GM21737 (cell line): ENCODE measurements around the gene CCDC92.

Experiments used
- ATAC-seq: cut with Tn5 transposase; IDR thresholded peaks from one replicate; pipeline ENCODE4 v1.9.1; 2021; ENCODE audit warnings: mild to moderate bottlenecking, moderate library complexity; ENCODE audit not compliant: unreplicated experiment

CCDC92 gene

DNA sequence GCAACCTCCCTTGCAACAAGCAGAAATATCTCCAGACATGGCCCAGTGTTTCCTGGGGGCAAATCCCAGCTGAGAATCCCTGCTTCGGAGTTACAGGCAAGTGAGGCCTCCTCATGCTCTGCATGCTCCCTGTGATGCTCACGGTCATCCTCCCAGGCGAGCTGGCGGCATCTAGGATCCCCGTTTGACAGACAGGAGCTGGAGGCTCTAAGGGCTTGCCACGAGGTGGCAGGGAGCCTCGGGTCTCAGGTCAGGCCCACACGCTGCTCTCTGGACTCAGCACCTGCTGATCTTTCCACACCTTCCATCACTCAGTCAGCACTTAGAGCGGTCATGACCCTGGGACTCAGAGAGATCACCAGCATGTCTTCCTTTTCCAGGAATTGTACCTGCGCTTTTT, 79.8 kb downstream of the CCDC92 start:
- ATAC-seq: no peak

DNA sequence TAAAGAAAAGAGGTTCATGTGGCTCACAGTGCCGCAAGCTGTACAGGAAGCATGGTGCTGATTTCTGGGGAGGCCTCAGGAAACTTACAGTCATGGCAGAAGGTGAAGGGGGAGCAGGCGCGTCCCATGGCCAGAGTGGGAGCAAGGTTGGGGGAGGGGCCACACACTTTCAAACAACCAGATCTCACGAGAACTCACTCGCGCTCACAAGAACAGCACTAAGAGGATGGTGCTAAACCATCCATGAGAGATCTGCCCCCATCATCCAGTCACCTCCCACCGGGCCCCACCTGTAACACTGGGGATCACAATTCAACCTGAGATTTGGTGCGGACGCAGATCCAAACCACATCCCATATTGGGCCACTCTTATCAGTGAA, 80.5 kb downstream of the CCDC92 start:
- ATAC-seq: no peak

DNA sequence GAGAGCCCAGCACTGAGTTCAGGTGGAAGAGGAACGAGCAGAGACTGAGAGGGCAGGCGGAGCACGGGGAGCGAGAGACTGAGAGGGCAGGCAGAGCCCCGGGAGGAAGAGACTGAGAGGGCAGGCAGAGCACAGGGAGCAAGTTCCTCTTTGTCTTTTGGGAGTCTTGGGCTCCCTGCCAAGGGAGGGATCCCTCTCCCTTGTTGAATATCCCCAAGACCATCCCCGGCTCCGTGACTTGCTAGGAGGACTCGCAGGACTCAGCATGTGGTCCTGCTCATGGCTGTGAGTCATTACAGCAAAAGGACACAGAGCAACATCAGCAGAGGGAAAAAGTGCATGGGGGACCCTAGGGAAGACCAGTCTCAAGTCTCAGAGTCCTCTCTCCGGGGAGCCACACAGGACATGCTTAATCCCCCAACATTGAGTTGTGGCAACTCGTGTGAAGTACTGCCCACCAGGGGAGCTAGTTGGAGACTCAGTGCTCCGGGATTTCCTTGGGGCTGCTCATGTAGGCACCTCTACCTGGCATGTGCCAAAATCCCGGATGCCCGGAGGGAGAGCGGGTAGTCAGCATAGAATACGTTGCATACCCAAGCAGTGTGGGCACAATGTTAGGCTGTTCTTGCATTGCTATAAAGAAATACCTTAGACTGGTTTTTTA, 81.0 kb downstream of the CCDC92 start:
- no peak for ATAC-seq

DNA sequence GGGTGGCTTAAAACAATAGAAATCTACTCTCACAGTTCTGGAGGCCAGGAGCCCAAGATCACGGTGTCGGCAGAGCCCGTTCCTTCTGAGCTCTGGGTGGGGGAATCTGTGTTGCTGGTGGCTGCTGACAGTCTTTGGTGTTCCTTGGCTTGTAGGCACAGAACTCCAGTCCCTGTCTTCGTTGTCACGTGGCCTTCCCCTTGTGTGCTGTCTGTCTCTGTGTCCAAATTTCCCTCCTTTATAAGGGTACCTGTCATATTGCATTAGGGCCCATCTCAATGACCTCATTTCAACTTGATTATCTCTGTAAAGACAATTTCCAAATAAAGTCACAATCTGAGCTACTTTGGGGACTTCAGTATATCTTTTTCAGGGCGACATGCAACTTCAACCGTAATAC, 81.6 kb downstream of the CCDC92 start:
- no peak for ATAC-seq

DNA sequence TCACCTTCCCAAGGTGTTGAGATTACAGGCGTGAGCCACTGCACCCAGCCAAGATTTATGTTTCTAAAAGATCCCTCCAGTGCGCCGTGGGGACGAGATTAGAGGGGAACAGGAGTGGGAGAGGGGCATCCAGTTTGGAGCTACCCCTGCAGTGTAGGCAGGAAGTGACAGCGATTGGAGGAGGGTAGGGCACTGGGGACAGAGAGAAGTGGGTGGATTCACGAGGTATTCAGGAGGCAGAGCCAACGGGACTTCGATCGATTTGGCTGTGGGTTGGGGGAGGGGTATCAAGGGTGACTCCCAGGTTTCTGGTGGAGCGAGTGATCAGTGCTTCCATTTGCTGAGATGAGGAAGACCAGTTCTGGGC, 82.1 kb downstream of the CCDC92 start:
- no peak for ATAC-seq

DNA sequence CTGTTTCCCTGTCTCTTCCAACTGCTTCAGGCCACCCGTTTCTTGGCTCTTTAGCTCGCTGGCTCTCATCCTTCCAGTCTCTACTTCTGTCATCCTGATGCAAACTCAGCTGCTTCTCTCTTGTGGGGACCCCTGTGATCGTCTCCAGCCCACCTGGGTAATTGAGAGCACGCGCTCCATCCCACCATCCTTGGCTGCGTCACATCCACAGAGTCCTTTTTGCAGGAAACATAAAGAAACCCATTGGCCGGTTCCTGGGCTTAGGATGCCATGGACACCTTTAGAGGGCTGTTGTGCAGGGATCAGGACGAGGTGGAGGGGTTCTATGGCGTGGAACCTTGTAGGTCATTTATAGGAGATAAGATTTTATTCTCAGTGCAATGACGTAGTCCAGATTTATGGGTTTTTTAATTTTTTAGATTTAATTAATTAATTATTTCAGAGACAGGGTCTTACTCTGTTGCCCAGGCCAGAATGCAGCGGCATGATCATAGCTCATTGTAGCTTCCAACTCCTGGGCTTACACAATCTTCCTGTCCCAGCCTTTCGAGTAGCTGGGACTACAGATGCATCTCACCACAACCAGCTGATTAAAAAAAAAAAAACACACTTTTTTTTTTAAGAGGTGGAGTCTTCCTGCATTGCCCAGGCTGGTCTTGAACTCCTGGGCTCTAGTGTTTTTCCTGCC, 82.6 kb downstream of the CCDC92 start:
- ATAC-seq: no peak

DNA sequence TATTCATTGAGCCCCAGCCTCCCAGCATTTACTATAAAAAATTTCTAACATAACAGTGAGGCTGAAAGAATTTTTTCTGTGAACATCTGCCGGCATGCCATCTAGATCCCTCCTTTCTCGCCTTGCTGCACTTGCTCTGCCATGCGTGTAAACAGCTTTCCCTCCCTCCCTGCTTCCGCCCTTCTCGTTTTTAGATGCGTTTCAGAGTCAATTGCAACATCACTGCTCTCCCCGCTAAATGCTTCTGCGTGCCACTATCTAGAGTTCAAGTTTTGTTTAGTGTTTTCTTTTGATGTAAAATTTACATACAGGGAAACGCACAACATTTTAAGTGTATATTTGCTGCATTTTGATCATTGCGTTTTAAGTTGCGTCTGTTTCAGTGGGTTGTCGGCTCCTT, 83.6 kb downstream of the CCDC92 start:
- no peak for ATAC-seq

DNA sequence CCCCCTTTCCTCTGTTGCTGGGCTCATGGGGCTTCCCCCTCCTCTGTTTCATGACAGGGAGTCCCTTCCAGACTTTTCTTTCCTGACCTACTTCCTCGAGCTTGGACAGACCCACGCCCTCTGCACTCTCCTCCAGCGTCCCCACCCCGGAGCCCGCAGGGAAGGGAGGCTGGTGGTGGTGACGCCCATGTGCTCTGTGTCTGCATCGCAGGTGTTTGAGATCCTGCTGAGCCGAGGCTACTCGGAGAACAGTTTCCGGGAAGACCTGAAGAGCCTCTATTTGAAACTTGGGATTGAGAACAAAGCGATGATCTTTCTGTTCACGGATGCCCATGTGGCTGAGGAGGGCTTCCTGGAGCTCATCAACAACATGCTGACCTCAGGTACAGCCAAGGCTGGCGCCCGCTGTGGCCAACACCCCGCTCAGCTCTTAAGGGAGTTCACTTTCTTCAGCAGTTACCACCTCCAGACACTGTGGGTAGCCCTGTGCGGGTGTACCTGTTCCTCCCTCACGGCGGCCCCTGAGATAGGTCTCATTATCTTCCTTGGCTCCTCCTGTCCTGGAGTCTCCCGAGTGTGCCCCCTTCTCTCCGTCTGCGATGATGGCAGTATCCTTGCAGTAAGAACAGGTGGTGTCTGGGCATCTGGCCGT, 85.6 kb downstream of the CCDC92 start:
- ATAC-seq: no peak

DNA sequence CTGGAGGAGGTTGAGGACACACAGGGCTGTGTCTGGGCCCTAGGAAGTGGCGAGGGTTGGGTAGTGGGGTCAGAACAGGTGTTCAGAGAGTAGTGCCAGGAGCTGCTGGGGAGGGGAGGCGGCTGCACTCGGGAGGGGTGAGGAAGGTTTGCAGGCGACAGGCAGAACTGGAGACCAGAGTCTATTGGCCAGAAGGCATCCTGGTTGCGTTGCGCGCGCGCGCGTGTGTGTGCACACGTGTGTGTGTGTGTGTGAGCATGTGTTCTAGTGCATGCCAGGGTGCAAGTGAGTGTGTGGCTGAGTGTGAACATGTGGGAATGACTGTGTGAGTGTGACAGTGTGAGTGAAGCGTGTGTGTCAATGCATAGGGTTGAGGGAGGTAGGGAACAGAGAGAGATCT, 86.4 kb downstream of the CCDC92 start:
- ATAC-seq: no peak
